Neural cell (in vitro differentiated cells): Measurements from ENCODE around the gene CAPNS2. TPM values are rescaled to one million over a fixed set of nuclear protein-coding genes. Genes with fewer than 3 reads are reported as not detected.

Experiments
- H2AFZ ChIP-seq: fragments of 200-600, 300-800 bp; sonication (generic), shearing (Covaris generic); 2 replicates; pipeline ENCODE4 v1.6.0; 2014; ENCODE audit warnings: low read depth, mild to moderate bottlenecking, antibody characterized with exemption, low read length, moderate library complexity
- H3F3A ChIP-seq: fragments of 200-600 bp; shearing (Covaris generic); 2 replicates; pipeline ENCODE4 v1.6.1; 2016; ENCODE audit warnings: mild to moderate bottlenecking, moderate library complexity, mixed read lengths, antibody characterized with exemption, low read length; ENCODE audit not compliant: insufficient read depth, poor library complexity, severe bottlenecking
- H3K27ac ChIP-seq: fragments of 200-600, 300-800 bp; sonication (generic), shearing (Covaris generic); 2 replicates; pipeline ENCODE4 v1.5.1; 2014; ENCODE audit warnings: mild to moderate bottlenecking, low read length, moderate library complexity
- H3K27me3 ChIP-seq: fragments of 300-800, 200-600 bp; sonication (generic), shearing (Covaris generic); 2 replicates; pipeline ENCODE4 v1.6.0; 2014; ENCODE audit warnings: mild to moderate bottlenecking, low read depth, low read length, moderate library complexity; ENCODE audit not compliant: insufficient read depth
- H3K36me3 ChIP-seq: fragments of 300-800, 200-600 bp; sonication (generic), shearing (Covaris generic); 2 replicates; pipeline ENCODE4 v1.5.1; 2014; ENCODE audit warnings: mild to moderate bottlenecking, antibody characterized with exemption, low read length, moderate library complexity; ENCODE audit not compliant: insufficient read depth
- H3K4me2 ChIP-seq: fragments of 300-800, 200-600 bp; sonication (generic), shearing (Covaris generic); 2 replicates; pipeline ENCODE4 v1.6.0; 2014; ENCODE audit warnings: mild to moderate bottlenecking, low read length
- H3K4me3 ChIP-seq: fragments of 300-800, 200-600 bp; sonication (generic), shearing (Covaris generic); 2 replicates; pipeline ENCODE4 v1.5.1; 2014; ENCODE audit warnings: mild to moderate bottlenecking, low read length, moderate library complexity
- H3K79me2 ChIP-seq: fragments of 200-600 bp; shearing (Covaris generic); replicated peaks from 2 replicates; pipeline ENCODE4 v1.6.0; 2014; ENCODE audit warnings: mild to moderate bottlenecking, low read length, moderate library complexity; ENCODE audit not compliant: insufficient read depth
- H3K9ac ChIP-seq: fragments of 300-800, 200-600 bp; sonication (generic), shearing (Covaris generic); 2 replicates; pipeline ENCODE4 v1.6.1; 2016; ENCODE audit warnings: mild to moderate bottlenecking, low read length, mixed read lengths
- H3K9me2 ChIP-seq: fragments of 200-600 bp; shearing (Covaris generic); 2 replicates; pipeline ENCODE4 v1.6.1; 2016; ENCODE audit warnings: mild to moderate bottlenecking, low read length, mixed read lengths; ENCODE audit not compliant: insufficient read depth
- H3K9me3 ChIP-seq: fragments of 200-600, 300-800 bp; sonication (generic), shearing (Covaris generic); 2 replicates; pipeline ENCODE4 v1.6.1; 2016; ENCODE audit warnings: mild to moderate bottlenecking, mixed run types, low read length, moderate library complexity, mixed read lengths
- H4K20me1 ChIP-seq: fragments of 200-600 bp; shearing (Covaris generic); 2 replicates; pipeline ENCODE4 v1.6.1; 2016; ENCODE audit warnings: mild to moderate bottlenecking, mixed run types; ENCODE audit not compliant: insufficient read depth
- CTCF ChIP-seq: fragments of 450-650 bp; IDR thresholded peaks from 2 replicates; pipeline ENCODE4 v1.5.1; 2014; ENCODE audit warnings: antibody characterized with exemption, mild to moderate bottlenecking, moderate library complexity; ENCODE audit not compliant: poor library complexity, severe bottlenecking
- EP300 ChIP-seq: fragments of 450-650 bp; conservative IDR thresholded peaks from 2 replicates; pipeline ENCODE4 v1.6.1; 2014; ENCODE audit warnings: antibody characterized with exemption, mild to moderate bottlenecking, moderate library complexity; ENCODE audit not compliant: poor library complexity, severe bottlenecking
- EZH2 ChIP-seq: fragments of 200-600, 300-800 bp; shearing (Covaris generic), sonication (generic); IDR thresholded peaks from 2 replicates; pipeline ENCODE4 v1.6.1; 2014; ENCODE audit warnings: antibody characterized with exemption, low read length, borderline replicate concordance, mild to moderate bottlenecking; ENCODE audit not compliant: insufficient read depth, poor library complexity, severe bottlenecking
- MXI1 ChIP-seq: fragments of 450-650 bp; conservative IDR thresholded peaks from 2 replicates; pipeline ENCODE4 v1.6.1; 2014; ENCODE audit warnings: antibody characterized with exemption, mild to moderate bottlenecking; ENCODE audit not compliant: poor library complexity, severe bottlenecking
- POLR2AphosphoS5 ChIP-seq: IDR thresholded peaks from 2 replicates; pipeline ENCODE4 v1.6.1; 2012
- RAD21 ChIP-seq: fragments of 450-650 bp; conservative IDR thresholded peaks from 2 replicates; pipeline ENCODE4 v1.6.1; 2014; ENCODE audit warnings: antibody characterized with exemption, mild to moderate bottlenecking, moderate library complexity
- REST ChIP-seq: IDR thresholded peaks from 2 replicates; pipeline ENCODE4 v1.6.1; 2012; ENCODE audit warnings: borderline replicate concordance
- SMC3 ChIP-seq: fragments of 450-650 bp; conservative IDR thresholded peaks from 2 replicates; pipeline ENCODE4 v1.6.1; 2014; ENCODE audit warnings: antibody characterized with exemption, mild to moderate bottlenecking, moderate library complexity; ENCODE audit not compliant: poor library complexity
- TAF1 ChIP-seq: IDR thresholded peaks from 2 replicates; pipeline ENCODE4 v1.6.1; 2012; ENCODE audit warnings: low read depth
- polyA plus RNA-seq: library from polyadenylated mRNA; depleted of rRNA; stranded (reverse); fragments of >200 nt; gene quantifications from 2 replicates; pipeline ENCODE4 v1.2.3, GENCODE V29; 2014

Gene CAPNS2
- polyA plus RNA-seq, 1 donor from 2014 or later = not detected

- Histone ChIP-seq H3K27ac (no peak overlapping the region), H3K4me3 (no peak overlapping the region), H3K9me3 (no peaks in the 10 kb centered on the region), H3K9ac (no peak overlapping the region), H3K4me2 (no peak overlapping the region), H3K9me2 (no peaks in the 10 kb centered on the region), H3F3A (no peaks in the 10 kb centered on the region), H3K79me2 (no peaks in the 10 kb centered on the region), H4K20me1 (no peaks in the 10 kb centered on the region), H3K27me3 (no peaks in the 10 kb centered on the region), H2AFZ (no peak overlapping the region), H3K36me3 (no peaks in the 10 kb centered on the region)
- TF ChIP-seq EP300 (no peak), RAD21 (no peak), CTCF (no peak), SMC3 (no peak), MXI1 (no peak), REST (no peak), EZH2 (no peak), TAF1 (no peak), POLR2AphosphoS5 (no peak)
Measured at GRCh38 chr16:55539049-55539448, 27.4 kb upstream of the CAPNS2 start.

- H3K27ac ChIP-seq = no peak overlapping the region
- no peaks in the 10 kb centered on the region for H3K27me3 ChIP-seq
- H3K9me2 ChIP-seq = no peaks in the 10 kb centered on the region
- H3K9ac ChIP-seq = no peak overlapping the region
- H3K4me2 ChIP-seq = no peak overlapping the region
- H3K36me3 ChIP-seq = no peaks in the 10 kb centered on the region
- no peaks in the 10 kb centered on the region for H3K79me2 ChIP-seq
- H3K9me3 ChIP-seq = no peaks in the 10 kb centered on the region
- H3K4me3 ChIP-seq = no peak overlapping the region
- H4K20me1 ChIP-seq = no peaks in the 10 kb centered on the region
- no peaks in the 10 kb centered on the region for H3F3A ChIP-seq
- H2AFZ ChIP-seq = no peak overlapping the region
- TF ChIP-seq POLR2AphosphoS5 = no peak
- TF ChIP-seq TAF1 = no peak
- no peak for TF ChIP-seq EZH2
- no peak for TF ChIP-seq SMC3
- TF ChIP-seq RAD21 = no peak
- no peak for TF ChIP-seq MXI1
- TF ChIP-seq REST = no peak
- TF ChIP-seq EP300 = no peak
- TF ChIP-seq CTCF = no peak
Measured at GRCh38 chr16:55539488-55539887, 27.0 kb upstream of the CAPNS2 start.
